DLD1 (cell line): Measurements from ENCODE around the gene NRXN2.
"Not testable (repeated sequence)": the region's sequence is repeated elsewhere in the genome, so short reads cannot be mapped to it uniquely, and the experiment has no call there.

Source experiments
- in situ Hi-C: cut with HindIII; loops from 2 replicates; pipeline ENCODE4 v1.10.0; 2017; ENCODE audit warnings: low sequenced_read_pairs

NRXN2 gene

GRCh38 chr11:64581057-64581523 lies 141.9 kb downstream of the NRXN2 start:
- in situ Hi-C loops, result no loop called here

GRCh38 chr11:64580412-64580811 lies 142.6 kb downstream of the NRXN2 start:
- in situ Hi-C loops, result no loop called here

GRCh38 chr11:64577202-64577601 lies 145.8 kb downstream of the NRXN2 start:
- in situ Hi-C loops, result no loop called here

- in situ Hi-C loops, result no loop called here
Observed at GRCh38 chr11:64572143-64572542, 150.9 kb downstream of the NRXN2 start.

DNA sequence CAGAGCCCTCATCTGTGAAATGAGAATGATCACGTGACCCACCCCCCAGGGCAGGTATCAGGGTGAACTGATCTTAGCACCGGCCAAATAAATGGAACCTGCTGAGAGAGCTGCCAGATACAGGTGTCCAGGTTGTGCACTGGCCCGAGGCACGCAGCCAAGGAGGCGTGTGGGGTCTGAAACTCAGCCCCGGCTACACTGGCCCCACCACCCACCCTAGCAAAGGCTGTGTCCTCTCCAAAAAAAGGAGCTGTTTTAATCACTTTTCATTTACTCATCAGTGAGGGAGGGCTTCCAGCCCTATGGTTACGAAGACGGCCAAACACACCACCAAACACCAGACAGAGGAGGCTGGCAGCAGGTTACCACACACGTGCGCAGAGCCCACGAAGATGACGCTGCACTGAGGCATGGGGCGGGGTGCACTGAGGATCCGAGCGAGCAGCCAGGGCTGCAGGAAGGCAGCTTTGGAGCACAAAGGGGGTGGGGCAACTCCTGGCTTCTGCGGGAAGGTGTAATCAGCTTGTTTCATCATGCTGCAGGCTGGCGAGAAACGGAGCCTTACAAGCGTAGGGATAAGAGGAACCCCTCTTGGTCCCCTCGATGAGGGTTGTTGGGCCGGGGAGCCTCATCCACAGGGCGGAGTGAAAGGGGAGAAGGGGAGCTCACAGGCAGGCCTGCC lies 151.4 kb downstream of the NRXN2 start:
- in situ Hi-C loops, result no loop called here

DNA sequence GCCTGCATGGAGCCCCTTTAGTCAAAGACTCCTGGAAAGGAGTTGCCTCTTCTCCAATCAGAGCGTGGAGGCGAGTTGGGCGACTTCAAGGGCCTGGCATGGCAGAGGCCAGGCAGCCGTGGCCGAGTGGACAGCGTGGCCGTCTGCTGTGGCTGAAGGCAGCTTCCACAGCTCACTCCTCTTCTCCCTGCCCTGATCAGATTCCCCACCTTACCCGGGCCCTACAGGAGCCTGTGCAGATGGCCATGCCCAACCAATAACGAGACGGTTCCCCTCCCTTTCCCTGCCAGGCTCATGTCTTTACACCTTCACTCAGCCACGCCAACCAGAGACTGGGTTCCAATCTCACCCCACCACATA lies 152.0 kb downstream of the NRXN2 start:
- in situ Hi-C loops, result no loop called here

- in situ Hi-C loops, result no loop called here
Observed at GRCh38 chr11:64570341-64570740, 152.7 kb downstream of the NRXN2 start.

DNA sequence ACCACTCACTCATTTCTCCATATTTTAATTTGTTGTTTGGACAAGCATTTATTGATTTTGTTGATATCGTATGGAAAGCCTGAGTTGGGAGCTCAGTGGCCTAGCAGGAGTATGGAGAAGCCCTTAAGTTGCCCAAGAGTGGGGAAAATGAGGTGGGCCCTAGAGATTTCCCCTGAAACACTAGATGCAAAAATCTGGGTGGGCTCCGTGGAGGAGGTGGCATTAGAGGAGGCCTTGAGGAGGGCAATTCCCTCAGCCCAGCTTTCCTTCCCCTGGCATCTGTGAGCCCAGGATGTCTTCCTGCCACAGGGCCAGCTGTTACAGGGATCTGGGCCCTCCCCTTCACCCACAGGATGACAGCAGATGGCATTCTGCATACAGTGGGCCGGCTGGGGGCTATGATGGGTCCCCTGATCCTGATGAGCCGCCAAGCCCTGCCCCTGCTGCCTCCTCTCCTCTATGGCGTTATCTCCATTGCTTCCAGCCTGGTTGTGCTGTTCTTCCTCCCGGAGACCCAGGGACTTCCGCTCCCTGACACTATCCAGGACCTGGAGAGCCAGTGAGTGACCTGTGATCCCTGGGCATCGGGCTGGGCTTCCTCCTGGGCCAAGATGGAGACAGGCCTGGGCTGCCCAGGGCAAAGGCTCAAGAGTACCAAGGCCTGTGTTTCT lies 153.6 kb downstream of the NRXN2 start:
- in situ Hi-C loops, result no loop called here

GRCh38 chr11:64568584-64569140 lies 154.3 kb downstream of the NRXN2 start:
- in situ Hi-C loops, result no loop called here

DNA sequence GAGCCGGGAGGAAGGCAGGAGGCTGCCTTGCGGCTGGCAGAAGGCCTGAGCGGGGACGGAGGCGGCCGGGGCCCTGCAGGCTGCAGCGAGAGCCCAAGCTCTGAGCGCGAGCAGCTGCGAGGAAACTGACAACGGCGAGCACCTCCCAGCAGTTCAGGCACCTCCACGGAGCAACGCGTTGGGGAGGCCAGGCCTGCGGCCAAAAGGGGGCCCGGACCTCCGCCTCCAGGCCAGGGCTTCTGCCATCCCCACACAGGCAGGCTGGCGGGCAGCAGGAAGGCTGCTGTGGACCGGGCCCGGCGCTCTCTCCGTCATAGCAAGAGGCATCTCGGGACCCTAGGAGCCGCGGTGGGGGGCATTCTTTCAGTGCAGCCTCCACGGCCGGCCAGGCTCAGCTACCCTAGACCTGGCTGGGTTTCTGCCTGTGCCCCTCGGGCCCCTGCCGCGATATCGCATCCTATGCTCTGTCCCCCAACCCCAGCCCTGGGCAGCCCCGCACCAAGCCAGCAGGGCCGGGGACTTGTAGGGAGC lies 154.9 kb downstream of the NRXN2 start:
- in situ Hi-C loops, result no loop called here

GRCh38 chr11:64566915-64567891 lies 155.8 kb downstream of the NRXN2 start:
- in situ Hi-C loops, result no loop called here

GRCh38 chr11:64566042-64566914 lies 156.7 kb downstream of the NRXN2 start:
- in situ Hi-C loops, result no loop called here

GRCh38 chr11:64564947-64565889 lies 157.8 kb downstream of the NRXN2 start:
- in situ Hi-C loops, result no loop called here

- in situ Hi-C loops, result no loop called here
Observed at GRCh38 chr11:64564419-64564818, 158.6 kb downstream of the NRXN2 start.

DNA sequence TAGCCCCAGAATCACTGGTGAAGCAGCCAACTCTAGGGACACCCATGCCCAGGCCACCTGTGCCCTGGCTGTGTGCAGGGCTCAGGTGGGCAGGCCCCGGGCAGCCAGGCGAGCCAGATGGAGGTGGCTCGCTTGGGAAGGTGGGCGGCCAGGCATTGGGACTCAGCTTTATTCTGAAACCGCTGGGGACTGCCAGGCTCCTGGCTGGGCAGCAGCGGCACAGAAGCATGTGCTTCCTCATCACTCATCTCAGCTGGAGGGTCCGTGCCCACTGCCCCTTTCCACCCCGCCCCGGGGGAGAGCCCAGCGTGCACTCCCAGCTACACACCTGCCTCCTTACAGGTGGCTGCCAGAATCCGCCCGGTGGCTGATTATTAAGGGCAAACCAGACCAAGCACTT lies 159.0 kb downstream of the NRXN2 start:
- in situ Hi-C loops, result no loop called here

- in situ Hi-C loops, result no loop called here
Observed at GRCh38 chr11:64562723-64563351, 160.2 kb downstream of the NRXN2 start.

GRCh38 chr11:64561984-64562722 lies 160.8 kb downstream of the NRXN2 start:
- in situ Hi-C loops, result no loop called here

DNA sequence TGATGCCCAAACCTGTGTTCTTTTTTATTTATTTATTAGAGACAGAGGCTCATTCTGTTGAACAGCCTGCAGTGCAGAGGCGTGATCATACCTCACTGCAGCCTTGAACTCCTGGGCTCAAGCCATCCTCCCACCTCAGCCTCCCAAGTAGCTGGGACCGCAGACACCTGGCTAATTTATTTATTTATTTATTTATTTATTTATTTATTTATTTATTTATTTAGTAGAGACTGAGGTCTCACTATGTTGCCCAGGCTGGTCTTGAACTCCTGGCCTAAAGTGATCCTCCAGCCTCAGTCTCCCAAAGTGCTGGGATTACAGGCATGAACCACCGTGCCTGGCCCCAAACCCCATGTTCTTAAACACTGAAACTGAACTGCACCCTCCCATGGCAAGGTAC lies 161.6 kb downstream of the NRXN2 start:
- in situ Hi-C loops, result not testable (repeated sequence)
